SK-N-DZ (cell line): ENCODE measurements around the gene KASH5.
A peak's percentile ranks its signal among the peaks of the same experiment; 100 is the strongest.

Experiments
- DNase-seq: peaks from one replicate; pipeline ENCODE4 v3.0.0-alpha.2; 2015; ENCODE audit warnings: low spot score

KASH5 gene

GRCh38 chr19:49420227-49420626, 32.2 kb downstream of the KASH5 start:
- DNase-seq: no peak

GRCh38 chr19:49421039-49421877, 33.2 kb downstream of the KASH5 start:
- peak; percentile 77 for DNase-seq

- no peak for DNase-seq
Measured at GRCh38 chr19:49421878-49422202, 33.8 kb downstream of the KASH5 start.

- DNase-seq: no peak
Measured at GRCh38 chr19:49422407-49423070, 34.5 kb downstream of the KASH5 start.

GRCh38 chr19:49423071-49423984, 35.3 kb downstream of the KASH5 start, which contains the start of gene PTH2:
PTH2 (minus strand) TSS chr19:49423441; CDS start chr19:49423339, 102 bp downstream.
- DNase-seq: no peak

GRCh38 chr19:49423985-49424303, 35.9 kb downstream of the KASH5 start:
- DNase-seq: no peak

- no peak for DNase-seq
Measured at GRCh38 chr19:49425178-49425577, 37.1 kb downstream of the KASH5 start, which contains the start of gene GFY. GFY (plus strand) TSS chr19:49425388; CDS start chr19:49426431, 1,043 bp downstream.

GRCh38 chr19:49425922-49426592, 38.0 kb downstream of the KASH5 start:
- no peak for DNase-seq

- DNase-seq: no peak
Measured at GRCh38 chr19:49427339-49427738, 39.3 kb downstream of the KASH5 start.

GRCh38 chr19:49427855-49428546, 40.0 kb downstream of the KASH5 start:
- no peak for DNase-seq

GRCh38 chr19:49428547-49429451, 40.8 kb downstream of the KASH5 start:
- no peak for DNase-seq

GRCh38 chr19:49430172-49430677, 42.2 kb downstream of the KASH5 start:
- DNase-seq: no peak

GRCh38 chr19:49430678-49431329, 42.8 kb downstream of the KASH5 start:
- no peak for DNase-seq

- DNase-seq: no peak
Measured at GRCh38 chr19:49431330-49431749, 43.3 kb downstream of the KASH5 start.

- no peak for DNase-seq
Measured at GRCh38 chr19:49432141-49433073, 44.4 kb downstream of the KASH5 start.

GRCh38 chr19:49433240-49433901, 45.3 kb downstream of the KASH5 start:
- no peak for DNase-seq

- no peak for DNase-seq
Measured at GRCh38 chr19:49434907-49435583, 47.0 kb downstream of the KASH5 start.
